Measurements from ENCODE around the gene XYLT1.

Gene XYLT1

GRCh38 chr16:17159617-17160016 is 311.1 kb downstream of the XYLT1 start:
- H3K9ac ChIP-seq = no peak overlapping the region
- no peak overlapping the region for H3K27ac ChIP-seq
- H3K79me2 ChIP-seq (ENCODE audit: insufficient read depth, low read depth) = no peaks in the 10 kb centered on the region
- H3K36me3 ChIP-seq (ENCODE audit: insufficient read depth) = no peaks in the 10 kb centered on the region
- no peaks in the 10 kb centered on the region for H3K27me3 ChIP-seq (ENCODE audit: insufficient read depth, low read depth)
- H3K4me2 ChIP-seq = no peak overlapping the region
- no peaks in the 10 kb centered on the region for H4K20me1 ChIP-seq (ENCODE audit: insufficient read depth)
- TF ChIP-seq CTCF (conservative IDR thresholded peaks at IDR 0.05; ENCODE audit: low read depth, low read length) = no peak
- H2AFZ ChIP-seq (ENCODE audit: low read depth) = no peak overlapping the region
- H3K4me1 ChIP-seq (ENCODE audit: low read depth, poor library complexity, severe bottlenecking) = no peaks in the 10 kb centered on the region
- H3K4me3 ChIP-seq (IDR thresholded peaks at IDR 0.05; ENCODE audit: insufficient read depth, low read depth, low read length) = no peak overlapping the region

GRCh38 chr16:17155936-17156335 is 314.8 kb downstream of the XYLT1 start:
- H4K20me1 ChIP-seq (ENCODE audit: insufficient read depth) = no peaks in the 10 kb centered on the region
- H3K27ac ChIP-seq = no peak overlapping the region
- no peak overlapping the region for H3K4me3 ChIP-seq (IDR thresholded peaks at IDR 0.05; ENCODE audit: insufficient read depth, low read depth, low read length)
- no peak overlapping the region for H3K9ac ChIP-seq
- no peaks in the 10 kb centered on the region for H3K36me3 ChIP-seq (ENCODE audit: insufficient read depth)
- H3K4me1 ChIP-seq (ENCODE audit: low read depth, poor library complexity, severe bottlenecking) = no peaks in the 10 kb centered on the region
- no peak for TF ChIP-seq CTCF (conservative IDR thresholded peaks at IDR 0.05; ENCODE audit: low read depth, low read length)
- no peak overlapping the region for H3K4me2 ChIP-seq
- no peaks in the 10 kb centered on the region for H3K79me2 ChIP-seq (ENCODE audit: insufficient read depth, low read depth)
- no peaks in the 10 kb centered on the region for H3K27me3 ChIP-seq (ENCODE audit: insufficient read depth, low read depth)
- no peak overlapping the region for H2AFZ ChIP-seq (ENCODE audit: low read depth)

- H4K20me1 ChIP-seq (ENCODE audit: insufficient read depth) = no peaks in the 10 kb centered on the region
- no peaks in the 10 kb centered on the region for H3K27me3 ChIP-seq (ENCODE audit: insufficient read depth, low read depth)
- no peak overlapping the region for H2AFZ ChIP-seq (ENCODE audit: low read depth)
- no peak overlapping the region for H3K27ac ChIP-seq
- no peaks in the 10 kb centered on the region for H3K79me2 ChIP-seq (ENCODE audit: insufficient read depth, low read depth)
- H3K9ac ChIP-seq = no peak overlapping the region
- no peaks in the 10 kb centered on the region for H3K36me3 ChIP-seq (ENCODE audit: insufficient read depth)
- no peaks in the 10 kb centered on the region for H3K4me1 ChIP-seq (ENCODE audit: low read depth, poor library complexity, severe bottlenecking)
- no peak overlapping the region for H3K4me3 ChIP-seq (IDR thresholded peaks at IDR 0.05; ENCODE audit: insufficient read depth, low read depth, low read length)
- H3K4me2 ChIP-seq = no peak overlapping the region
- TF ChIP-seq CTCF (conservative IDR thresholded peaks at IDR 0.05; ENCODE audit: low read depth, low read length) = no peak
Observed at GRCh38 chr16:17155485-17155884, 315.3 kb downstream of the XYLT1 start.

- H4K20me1 ChIP-seq (ENCODE audit: insufficient read depth) = no peaks in the 10 kb centered on the region
- no peak overlapping the region for H3K9ac ChIP-seq
- H3K4me2 ChIP-seq = no peak overlapping the region
- no peaks in the 10 kb centered on the region for H3K4me1 ChIP-seq (ENCODE audit: low read depth, poor library complexity, severe bottlenecking)
- no peaks in the 10 kb centered on the region for H3K27me3 ChIP-seq (ENCODE audit: insufficient read depth, low read depth)
- no peak for TF ChIP-seq CTCF (conservative IDR thresholded peaks at IDR 0.05; ENCODE audit: low read depth, low read length)
- no peak overlapping the region for H2AFZ ChIP-seq (ENCODE audit: low read depth)
- no peaks in the 10 kb centered on the region for H3K36me3 ChIP-seq (ENCODE audit: insufficient read depth)
- no peaks in the 10 kb centered on the region for H3K79me2 ChIP-seq (ENCODE audit: insufficient read depth, low read depth)
- H3K27ac ChIP-seq = no peak overlapping the region
- no peak overlapping the region for H3K4me3 ChIP-seq (IDR thresholded peaks at IDR 0.05; ENCODE audit: insufficient read depth, low read depth, low read length)
Observed at GRCh38 chr16:17154981-17155380, 315.8 kb downstream of the XYLT1 start.

GRCh38 chr16:17152311-17152710 is 318.4 kb downstream of the XYLT1 start:
- no peak for TF ChIP-seq CTCF (conservative IDR thresholded peaks at IDR 0.05; ENCODE audit: low read depth, low read length)
- H3K4me3 ChIP-seq (IDR thresholded peaks at IDR 0.05; ENCODE audit: insufficient read depth, low read depth, low read length) = no peak overlapping the region
- H3K4me2 ChIP-seq = no peak overlapping the region
- H3K9ac ChIP-seq = no peak overlapping the region
- no peaks in the 10 kb centered on the region for H4K20me1 ChIP-seq (ENCODE audit: insufficient read depth)
- no peak overlapping the region for H2AFZ ChIP-seq (ENCODE audit: low read depth)
- H3K27ac ChIP-seq = no peak overlapping the region
- H3K4me1 ChIP-seq (ENCODE audit: low read depth, poor library complexity, severe bottlenecking) = no peaks in the 10 kb centered on the region
- H3K27me3 ChIP-seq (ENCODE audit: insufficient read depth, low read depth) = no peaks in the 10 kb centered on the region
- no peaks in the 10 kb centered on the region for H3K36me3 ChIP-seq (ENCODE audit: insufficient read depth)
- no peaks in the 10 kb centered on the region for H3K79me2 ChIP-seq (ENCODE audit: insufficient read depth, low read depth)
